Epithelial cell of esophagus (primary cell): ENCODE data around the gene KLHL29.
A peak's percentile ranks its signal among the peaks of the same experiment; 100 is the strongest.

Experiments
- DNase-seq: peaks from one replicate; pipeline ENCODE4 v3.0.0; 2010; ENCODE audit warnings: low read depth
- H3K4me3 ChIP-seq: 2 replicates; pipeline ENCODE4 v1.5.1; 2011; ENCODE audit warnings: mild to moderate bottlenecking, low read length, control low read depth
- TF ChIP-seq, protein P1 (sequence below): IDR thresholded peaks from 2 replicates; pipeline ENCODE4 v1.5.1; 2011; ENCODE audit warnings: low read depth, mild to moderate bottlenecking, low read length, control low read depth, inconsistent platforms; ENCODE audit not compliant: insufficient read depth; ENCODE audit errors: missing control alignments

KLHL29 gene

DNA sequence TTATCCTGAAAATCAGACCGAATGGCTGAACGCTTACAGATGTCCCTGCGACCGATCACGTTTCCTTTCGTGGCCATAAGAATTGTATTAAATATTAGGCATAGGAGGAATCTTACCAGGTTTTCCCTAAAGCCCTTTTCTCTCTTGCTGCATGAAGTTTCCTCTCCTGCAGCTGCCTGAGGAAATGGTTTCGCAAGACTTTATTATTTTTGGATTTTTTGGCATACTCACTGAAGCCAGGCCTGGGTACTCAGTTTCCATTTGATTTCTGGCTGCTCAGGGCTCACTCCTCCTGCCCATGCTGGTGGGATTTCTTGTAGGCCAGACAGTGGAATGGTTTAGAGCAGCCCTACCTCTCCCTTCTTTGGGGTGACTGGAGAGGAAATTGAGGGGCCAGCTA is 114.0 kb downstream of the KLHL29 start:
- TF ChIP-seq, protein P1, sequence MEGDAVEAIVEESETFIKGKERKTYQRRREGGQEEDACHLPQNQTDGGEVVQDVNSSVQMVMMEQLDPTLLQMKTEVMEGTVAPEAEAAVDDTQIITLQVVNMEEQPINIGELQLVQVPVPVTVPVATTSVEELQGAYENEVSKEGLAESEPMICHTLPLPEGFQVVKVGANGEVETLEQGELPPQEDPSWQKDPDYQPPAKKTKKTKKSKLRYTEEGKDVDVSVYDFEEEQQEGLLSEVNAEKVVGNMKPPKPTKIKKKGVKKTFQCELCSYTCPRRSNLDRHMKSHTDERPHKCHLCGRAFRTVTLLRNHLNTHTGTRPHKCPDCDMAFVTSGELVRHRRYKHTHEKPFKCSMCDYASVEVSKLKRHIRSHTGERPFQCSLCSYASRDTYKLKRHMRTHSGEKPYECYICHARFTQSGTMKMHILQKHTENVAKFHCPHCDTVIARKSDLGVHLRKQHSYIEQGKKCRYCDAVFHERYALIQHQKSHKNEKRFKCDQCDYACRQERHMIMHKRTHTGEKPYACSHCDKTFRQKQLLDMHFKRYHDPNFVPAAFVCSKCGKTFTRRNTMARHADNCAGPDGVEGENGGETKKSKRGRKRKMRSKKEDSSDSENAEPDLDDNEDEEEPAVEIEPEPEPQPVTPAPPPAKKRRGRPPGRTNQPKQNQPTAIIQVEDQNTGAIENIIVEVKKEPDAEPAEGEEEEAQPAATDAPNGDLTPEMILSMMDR: no peak
- no peak overlapping the region for H3K4me3 ChIP-seq
- DNase-seq: no peak

DNA sequence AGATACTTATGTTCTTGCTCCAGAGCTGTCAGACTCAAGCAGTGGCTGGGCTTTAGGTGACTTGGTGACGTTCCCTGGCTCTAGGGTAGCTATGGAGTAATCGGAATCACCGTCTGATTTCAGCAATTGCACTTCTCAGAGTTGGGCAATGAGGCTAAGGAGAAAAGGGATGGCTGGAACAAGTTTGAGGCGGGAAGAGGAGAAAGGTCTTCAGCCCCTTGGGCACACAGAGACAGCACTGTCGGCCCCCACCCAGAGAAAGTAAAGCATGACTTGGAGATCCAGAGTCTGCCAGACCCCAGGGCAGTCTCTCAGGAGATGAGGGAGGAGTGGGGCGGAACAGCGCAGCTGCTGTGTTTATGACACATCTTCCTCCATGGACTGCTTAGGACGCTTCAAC is 114.5 kb downstream of the KLHL29 start:
- no peak overlapping the region for H3K4me3 ChIP-seq
- TF ChIP-seq, protein P1: no peak
- DNase-seq: no peak

DNA sequence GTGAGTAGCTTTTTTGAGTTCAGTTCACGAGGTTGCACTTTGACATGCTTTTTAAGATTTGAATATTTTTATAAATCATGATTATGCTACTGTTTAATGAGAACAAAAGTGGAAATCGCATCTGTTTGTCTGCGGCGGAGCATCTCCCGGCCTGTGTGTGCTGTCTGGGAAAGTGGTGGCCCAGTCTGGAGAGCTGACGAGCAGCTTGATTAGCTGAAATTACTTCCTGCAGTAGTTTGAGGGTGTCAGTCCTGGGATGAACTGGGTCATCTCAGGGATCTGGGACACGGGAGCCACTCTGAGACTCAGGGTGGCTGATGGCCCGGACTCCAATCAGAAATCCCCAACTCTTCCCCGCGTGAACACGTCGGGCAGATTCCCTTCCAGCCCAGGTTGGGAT is 115.9 kb downstream of the KLHL29 start:
- TF ChIP-seq, protein P1: no peak
- no peak for DNase-seq
- no peak overlapping the region for H3K4me3 ChIP-seq

DNA sequence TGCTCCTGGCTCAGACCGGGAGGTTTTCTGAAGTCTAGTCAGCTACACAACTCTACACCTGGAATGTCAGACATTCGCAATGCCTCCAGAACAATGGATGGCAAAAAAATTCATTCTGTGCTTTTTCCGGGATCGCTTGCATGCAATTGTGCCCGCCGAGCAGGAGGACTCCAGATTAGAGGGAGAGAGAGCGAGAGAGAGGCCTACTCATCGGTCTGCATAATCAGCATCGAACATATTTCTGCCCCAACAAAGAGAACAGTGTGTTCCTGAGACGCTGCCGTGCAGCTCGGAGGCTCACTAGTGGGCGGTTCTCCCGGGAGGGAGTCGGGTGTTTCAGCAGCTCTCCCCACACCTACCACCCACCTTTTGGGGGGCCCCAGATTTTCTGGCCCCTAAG is 117.1 kb downstream of the KLHL29 start:
- TF ChIP-seq, protein P1: no peak
- no peak overlapping the region for H3K4me3 ChIP-seq
- peak; percentile 50 for DNase-seq

DNA sequence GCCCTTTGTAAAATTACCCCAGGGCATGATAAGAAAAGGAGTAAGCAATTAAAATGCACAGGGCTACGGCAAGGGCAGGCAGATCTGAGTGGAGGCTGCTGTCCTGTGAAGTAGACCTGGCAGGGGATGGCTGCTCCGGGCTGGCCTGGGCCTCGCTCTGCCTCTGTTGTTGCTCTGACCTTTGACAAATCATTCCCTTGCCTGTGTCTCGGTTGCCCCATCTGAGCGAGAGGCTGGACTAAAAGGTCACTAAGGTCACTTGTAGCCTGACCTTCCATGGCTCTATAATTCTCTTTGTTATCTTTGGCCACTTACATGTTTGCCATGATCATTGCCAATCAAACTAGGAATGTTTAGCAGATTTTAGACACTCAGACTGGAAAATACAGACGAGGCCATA is 118.1 kb downstream of the KLHL29 start:
- TF ChIP-seq, protein P1: no peak
- H3K4me3 ChIP-seq: no peak overlapping the region
- DNase-seq: no peak

DNA sequence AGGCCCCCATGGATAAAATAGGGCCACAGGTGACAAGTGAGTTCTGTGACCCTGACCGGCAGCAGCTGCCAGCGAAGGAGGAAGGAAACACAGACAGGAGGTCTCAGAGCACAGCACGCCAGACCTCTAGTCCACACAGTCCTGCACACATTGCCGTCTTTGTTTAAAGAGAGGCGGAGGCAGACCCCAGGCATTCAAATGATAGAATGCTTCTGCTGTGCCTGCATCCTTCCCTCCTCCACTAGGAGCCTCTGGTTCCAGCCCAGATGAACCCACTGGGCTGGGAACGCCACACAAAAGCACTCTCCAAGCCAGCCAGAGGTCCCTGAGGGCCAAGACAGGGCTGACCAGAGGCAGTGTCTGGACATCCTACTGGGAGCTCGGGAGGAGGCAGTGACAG is 118.7 kb downstream of the KLHL29 start:
- H3K4me3 ChIP-seq: no peak overlapping the region
- TF ChIP-seq, protein P1: no peak
- no peak for DNase-seq

DNA sequence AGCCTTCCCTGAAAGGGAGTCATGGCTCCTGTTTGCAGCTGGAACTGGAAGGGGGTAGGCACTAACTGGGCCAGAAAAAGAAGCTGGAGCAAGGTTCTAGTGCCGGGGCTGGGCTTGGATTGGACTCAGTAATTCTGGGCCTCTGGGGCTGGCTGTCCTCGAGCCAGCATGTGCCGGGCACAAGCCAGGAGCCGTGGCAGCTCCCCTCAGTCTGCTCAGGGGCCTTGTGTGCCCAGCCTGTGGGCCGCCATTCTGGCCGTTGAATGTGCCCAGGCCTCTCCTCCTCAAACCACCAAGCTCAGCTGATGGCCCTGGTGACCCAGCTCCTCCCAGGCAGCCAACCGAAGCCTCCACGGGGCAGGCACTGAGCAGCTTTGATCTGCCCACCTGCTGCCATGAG is 119.6 kb downstream of the KLHL29 start:
- TF ChIP-seq, protein P1: no peak
- DNase-seq: no peak
- H3K4me3 ChIP-seq: no peak overlapping the region
